ENCODE data around the gene MKNK2.
"Not testable (repeated sequence)": the region's sequence is repeated elsewhere in the genome, so short reads cannot be mapped to it uniquely, and the experiment has no call there.

The MKNK2 gene

DNA sequence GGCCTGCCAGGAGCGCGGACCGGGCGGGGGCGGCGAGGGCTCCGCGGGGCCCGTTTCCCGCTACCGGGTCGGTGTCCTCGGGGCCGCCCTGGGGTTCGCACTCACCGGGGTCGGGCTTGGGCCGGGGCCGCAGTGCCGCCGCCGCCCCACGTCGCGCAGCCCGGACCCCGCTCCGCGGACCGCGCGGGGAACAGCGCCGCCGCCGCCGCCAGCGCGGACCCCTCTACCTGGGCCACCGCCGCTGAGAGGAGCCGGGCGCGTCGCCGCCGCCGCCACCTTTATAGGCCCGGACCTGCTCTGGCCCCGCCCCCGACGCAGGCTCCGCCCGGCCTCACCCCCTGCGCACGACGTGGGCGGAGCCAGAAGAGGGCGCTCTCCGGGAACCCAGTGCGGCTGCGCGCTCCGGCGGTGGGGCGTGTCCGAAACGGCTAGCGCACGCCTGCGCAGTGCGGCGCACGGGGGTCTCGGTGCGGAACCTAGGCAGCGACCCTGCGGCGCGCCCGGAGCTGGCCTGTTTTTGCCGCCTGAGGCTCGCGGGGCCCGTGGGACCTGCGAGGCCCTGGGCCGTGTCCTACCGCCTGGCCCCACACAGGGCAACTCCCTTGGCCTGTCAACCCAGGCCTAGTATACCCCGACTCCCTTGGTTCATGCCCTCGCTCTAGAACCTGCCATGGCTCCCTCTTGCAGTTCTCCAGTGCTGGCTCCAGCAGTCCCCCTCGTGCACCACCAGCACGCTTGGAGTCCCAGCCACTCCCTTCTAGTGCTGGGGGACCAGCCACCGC, at the start of gene MKNK2:
TSS of gene MKNK2 (minus strand) at position 254 of the 782 bp plus-strand sequence. CDS start 393 bp downstream, outside the sequence.
- peak; percentile 95 for DNase-seq

- no peak for DNase-seq
These were observed 49.6 kb upstream of the MKNK2 start for GRCh38 chr19:2100719-2101061.

DNA sequence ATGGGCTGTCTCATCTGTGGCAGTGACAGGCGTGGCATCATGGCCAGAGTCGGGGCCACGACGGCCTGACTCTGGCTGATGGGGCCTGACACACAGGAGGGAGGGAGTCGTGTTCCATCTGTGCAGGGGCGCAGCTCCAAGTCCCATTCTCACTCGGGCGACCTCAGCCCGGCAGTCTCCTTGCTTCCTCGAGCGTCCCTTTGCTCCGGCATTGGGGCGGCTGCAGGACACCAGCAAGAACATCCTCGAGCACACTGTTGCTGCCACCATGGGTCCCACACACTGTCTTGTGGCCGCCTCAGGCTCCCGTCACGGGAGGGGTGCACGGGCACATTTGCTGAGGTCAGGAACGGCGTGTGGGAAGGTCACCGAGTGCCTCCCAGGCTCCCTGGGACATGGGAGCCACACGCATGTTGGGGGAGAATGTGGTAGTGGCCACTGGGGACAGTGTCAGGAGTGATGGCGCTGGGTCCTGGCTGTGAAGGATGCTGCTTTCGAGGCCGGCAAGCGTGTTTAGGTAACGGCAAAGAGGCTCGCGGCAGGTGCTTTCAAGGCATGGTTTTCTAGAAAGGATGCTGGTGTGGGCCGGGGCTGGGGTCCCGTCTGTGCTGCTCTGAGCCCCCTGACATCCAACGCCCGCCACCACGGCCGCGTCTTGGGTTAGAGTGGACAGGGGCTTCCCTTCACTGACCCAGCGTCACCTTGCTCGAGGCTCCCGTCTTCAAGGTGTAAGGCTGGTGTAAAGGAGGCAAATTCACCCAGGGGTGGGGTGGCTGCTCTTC, 49.1 kb upstream of the MKNK2 start:
- no peak for DNase-seq

- DNase-seq: no peak
These were observed 48.0 kb upstream of the MKNK2 start for GRCh38 chr19:2099054-2099501.

- no peak for DNase-seq
These were observed 46.9 kb upstream of the MKNK2 start for GRCh38 chr19:2097886-2098327.

DNA sequence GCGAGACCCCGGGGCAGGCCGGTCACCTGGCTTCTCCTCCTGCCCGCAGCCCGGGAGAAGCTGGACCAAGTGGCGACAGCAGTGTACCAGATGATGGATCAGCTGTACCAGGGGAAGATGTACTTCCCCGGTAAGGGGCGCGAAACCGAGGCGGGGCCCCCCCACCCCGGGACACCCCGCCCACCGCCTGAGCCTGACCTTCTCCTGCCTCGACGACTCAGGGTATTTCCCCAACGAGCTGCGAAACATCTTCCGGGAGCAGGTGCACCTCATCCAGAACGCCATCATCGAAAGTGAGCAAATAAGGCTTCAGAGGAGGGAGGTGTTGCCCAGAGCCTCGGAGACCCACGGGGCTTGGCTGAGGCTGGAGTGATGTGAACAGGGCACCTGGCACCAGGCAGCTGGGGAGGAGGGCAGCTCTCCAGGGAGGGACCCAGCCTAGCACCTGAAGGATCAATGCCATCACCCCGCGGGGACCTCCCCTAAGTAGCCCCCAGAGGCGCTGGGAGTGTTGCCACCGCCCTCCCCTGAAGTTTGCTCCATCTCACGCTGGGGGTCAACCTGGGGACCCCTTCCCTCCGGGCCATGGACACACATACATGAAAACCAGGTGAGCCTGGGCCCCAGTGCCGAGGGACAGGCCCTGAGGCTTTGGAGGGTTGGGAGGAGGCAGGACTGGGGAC, 46.3 kb upstream of the MKNK2 start:
- DNase-seq: peak; percentile 45

GRCh38 chr19:2096480-2097202, 45.6 kb upstream of the MKNK2 start, which contains the start of gene IZUMO4:
Gene IZUMO4, plus strand, starts transcription at chr19:2096915. Its CDS starts 31 bp downstream, at chr19:2096946.
- DNase-seq: peak; percentile 100

DNA sequence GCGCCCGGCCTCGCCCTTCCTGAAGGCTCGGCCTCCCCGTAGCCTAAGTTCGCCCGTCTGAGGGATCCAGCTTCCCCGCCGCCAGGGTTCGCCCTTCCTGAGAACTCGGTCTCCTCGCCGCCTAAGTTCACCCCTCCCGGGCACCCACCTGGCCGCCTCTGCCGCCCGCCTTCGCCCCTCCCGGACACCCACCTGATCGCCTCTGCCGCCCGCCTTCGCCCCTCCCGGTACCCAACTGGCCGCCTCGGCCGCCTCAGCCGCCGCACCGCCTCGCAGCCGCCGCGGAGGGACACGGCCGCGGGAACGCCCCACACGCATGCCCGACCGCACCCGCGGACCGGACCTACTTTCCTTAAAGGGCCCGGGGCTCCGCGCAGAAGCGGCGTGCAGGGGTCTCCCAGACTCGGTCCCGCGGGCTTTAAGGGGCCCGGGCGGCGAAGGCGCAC, 45.0 kb upstream of the MKNK2 start, which contains the start of gene MOB3A:
TSS of gene MOB3A (minus strand) at position 293 of the 446 bp plus-strand sequence. CDS start 17,766 bp downstream, outside the sequence.
- peak; percentile 87 for DNase-seq

DNA sequence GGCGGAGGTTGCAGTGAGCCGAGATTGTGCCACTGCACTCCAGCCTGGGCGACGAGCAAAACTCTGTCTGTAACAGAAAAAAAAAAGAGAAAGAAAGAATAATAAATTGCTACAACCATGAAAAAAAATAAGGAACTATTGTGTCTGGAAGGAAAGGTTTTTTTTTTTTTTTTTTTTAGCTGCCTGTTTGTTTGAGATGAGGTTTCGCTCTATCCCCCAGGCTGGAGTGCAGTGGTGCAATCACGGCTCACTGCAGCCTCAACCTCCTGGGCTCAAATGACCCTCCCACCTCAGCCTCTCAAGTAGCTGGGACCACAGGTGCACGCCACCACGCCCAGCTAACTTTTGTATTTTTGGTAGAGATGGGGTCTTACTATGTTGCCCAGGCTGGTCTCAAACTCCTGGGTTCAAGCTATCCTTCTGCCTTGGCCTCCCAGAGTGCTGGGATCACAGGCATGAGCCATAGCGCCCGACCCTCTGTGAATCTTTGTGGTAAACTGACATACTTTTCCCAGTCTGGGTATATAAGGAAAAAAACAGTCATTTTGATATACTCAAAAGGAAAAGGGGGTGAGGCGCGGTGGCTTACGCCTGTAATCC, 41.0 kb upstream of the MKNK2 start:
- DNase-seq: not testable (repeated sequence)

DNA sequence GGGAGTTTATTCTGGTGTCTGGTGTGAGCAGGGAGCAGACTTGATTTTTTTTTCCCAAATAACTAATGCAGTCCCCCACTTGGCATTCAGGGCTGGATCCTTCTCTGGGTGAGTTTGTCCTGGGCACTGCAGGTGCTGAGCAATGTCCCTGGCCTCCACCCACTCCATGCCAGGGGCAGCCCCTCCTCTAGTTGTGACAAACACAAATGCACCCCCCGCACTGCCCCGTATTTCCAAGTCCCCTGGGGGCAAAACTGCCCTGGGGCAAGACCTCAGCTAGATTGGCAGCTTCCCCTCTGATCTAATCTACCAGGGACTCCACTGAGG, 38.6 kb upstream of the MKNK2 start:
- no peak for DNase-seq

GRCh38 chr19:2089001-2089711, 38.1 kb upstream of the MKNK2 start:
- peak; percentile 25 for DNase-seq

- peak; percentile 35 for DNase-seq
These were observed 36.6 kb upstream of the MKNK2 start for GRCh38 chr19:2087621-2088100.

DNA sequence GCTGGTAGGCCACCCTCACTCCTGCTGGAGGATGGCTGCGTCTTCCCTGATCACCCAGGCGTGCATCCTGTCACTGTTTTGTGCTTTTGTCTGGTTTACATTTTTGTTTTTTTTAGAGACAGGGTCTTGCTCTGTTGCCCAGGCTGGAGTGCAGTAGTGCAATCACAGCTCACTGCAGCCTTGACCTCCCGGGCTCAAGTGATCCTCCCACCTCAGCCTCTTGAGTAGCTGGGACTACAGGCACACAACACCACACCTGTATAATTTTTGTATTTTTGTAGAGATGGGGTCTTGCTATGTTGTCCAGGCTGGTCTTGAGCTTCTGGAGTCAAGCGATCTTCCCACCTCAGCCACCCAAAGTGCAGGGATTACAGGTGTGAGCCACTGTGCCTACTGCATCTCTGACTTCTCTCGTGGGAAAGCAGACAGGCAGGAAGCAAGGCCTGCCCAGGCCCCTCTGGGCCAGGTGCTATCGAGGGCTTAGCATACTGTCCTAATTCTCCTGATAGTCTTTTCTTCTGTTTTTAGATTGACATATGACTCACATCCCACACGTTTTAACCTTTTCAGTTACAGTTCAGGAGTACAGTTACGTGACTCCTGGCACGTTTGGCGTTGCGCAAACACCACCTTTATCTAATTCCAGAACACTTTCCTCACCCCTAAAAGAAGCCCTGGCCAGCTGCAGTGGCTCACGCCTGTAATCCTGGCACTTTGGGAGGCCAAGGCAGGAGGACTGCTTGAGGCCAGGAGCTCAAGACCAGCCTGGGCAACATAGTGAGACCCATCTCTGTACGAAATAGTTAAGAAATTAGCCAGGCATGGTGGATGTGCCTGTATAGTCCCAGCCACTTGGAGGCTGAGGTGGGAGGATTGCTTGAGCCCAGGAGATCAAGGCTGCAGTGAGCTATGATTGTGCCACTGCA, 35.9 kb upstream of the MKNK2 start:
- peak; percentile 64 for DNase-seq

DNA sequence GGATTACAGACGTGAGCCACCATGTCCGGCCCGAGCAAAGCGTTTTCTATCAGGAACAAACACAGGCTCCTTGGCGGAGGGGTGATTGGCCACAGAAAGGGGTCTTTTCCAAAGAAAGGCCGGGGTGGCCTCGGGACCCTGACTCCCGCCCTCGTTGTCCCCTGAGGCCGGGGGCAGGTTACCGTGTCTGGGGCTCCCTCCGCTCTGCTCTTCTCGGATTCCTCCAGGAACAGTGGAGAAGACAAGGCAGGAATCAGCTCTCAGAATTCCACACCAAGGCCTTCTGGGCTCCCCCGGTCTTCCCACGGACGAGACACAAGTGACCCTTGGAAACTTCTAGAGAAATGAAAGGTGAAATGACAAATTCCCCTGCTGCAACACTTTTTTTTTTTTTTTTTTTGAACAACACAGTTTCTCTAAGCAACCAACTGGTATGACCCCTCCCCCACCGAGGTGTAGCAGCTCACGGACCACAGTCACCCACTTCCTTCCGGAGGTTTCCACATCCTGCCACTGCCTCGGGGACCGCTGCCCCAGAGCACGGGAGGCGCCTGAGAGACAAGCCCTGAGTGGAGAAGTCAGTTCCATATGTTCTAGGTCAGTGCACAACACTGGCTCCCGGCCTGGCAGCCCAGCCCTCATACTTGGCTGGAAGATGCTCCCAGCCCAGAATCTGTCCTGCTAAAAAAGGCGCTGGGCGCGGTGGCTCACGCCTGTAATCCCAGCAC, 34.1 kb upstream of the MKNK2 start:
- peak; percentile 98 for DNase-seq

DNA sequence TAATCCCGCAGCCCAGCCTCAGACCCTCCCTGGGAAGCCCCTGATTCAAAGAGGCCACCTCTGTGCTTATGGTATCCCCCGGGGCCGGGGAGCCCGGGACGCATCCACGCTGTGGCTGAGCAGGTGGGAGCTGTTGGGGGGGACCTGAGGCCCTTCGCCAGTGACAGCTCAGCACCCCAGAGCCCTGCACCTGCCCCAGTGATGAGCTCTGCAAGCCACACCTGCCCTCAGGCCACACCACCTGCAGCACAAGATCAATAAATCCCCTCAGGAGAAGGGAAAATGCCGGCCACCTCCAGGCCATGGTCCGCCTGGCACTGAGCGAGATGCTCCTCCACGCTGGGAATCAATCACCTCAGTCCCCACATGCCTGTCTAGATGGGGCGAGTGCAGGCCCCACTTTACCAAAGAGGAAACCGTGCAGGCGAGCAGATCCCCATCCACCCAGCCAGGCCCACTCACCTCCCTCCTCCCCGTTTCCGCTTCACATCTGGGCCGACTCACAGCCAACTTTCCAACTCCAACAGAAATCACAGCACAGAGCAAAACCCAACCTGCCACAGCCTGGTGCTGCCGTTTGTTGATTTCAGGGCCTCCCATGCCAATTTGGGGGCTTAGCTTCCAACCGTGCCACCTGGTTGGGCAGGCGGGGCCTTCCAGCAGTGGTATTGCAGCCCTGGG, 32.3 kb upstream of the MKNK2 start:
- peak; percentile 86 for DNase-seq

GRCh38 chr19:2081873-2082810, 31.1 kb upstream of the MKNK2 start:
- DNase-seq: peak; percentile 71

DNA sequence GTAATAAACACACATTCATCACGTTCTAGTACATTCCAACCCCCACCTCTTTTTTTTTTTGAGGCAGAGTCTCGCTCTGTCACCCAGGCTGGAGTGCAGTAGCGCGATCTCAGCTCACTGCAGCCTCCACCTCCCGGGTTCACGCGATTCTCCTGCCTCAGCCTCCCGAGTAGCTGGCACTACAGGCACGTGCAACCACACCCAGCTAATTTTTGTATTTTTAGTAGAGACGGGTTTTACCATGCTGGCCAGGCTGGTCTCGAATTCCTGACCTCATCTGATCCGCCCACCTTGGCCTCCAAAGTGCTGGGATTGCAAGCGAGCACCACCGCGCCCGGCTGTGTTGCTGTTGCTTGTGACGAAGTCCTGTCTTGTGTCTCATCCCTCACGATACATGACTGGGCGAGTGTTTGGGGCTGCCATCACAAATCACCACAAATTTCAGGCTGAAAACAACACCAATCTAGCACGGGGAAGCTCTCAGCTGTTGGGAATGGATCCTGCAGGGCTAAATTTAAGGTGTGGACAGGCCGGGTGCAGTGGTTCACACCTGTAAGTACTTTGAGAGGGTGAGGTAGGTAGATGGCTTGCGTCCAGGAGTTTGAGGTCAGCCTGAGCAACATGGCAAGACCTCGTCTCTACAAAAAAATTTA, 29.4 kb upstream of the MKNK2 start:
- no peak for DNase-seq
